ENCODE data around the gene FXYD5. TPM values are rescaled to one million over a fixed set of nuclear protein-coding genes. Genes with fewer than 3 reads are reported as not detected.

The FXYD5 gene
- total RNA-seq, 4 donors from 2014 or later = 5.2 to 23.3 (median 14.3) TPM

DNA sequence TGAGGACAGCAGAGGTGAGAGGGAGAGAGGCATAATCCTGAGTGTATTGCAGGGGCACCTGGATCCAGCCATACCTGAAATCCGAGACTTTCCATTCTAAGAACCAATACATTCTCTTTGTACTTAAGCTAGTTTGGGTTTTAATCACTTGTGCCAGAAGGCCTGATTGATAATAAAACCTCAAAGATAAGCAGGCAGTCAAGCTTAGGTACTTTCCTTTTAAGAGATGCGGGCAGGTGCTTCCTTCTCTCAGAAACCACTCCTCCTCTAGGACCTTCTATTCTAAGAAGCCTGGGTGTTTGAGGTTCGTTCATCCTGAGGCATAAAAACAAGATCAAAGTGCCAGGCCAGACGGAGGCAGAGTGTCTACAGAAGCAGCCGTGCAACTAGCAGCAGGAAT lies 51.8 kb downstream of the FXYD5 start:
- in situ Hi-C loops (cut with MboI; ENCODE audit: low sequenced_read_pairs in 4 of 4) (no loop called here), intact Hi-C loops (cut with DNase I; ENCODE audit: low total_unique reads) (no loop called here)
- TF ChIP-seq POLR2A (IDR thresholded peaks at IDR 0.05) = no peak
- TF ChIP-seq, protein P1, sequence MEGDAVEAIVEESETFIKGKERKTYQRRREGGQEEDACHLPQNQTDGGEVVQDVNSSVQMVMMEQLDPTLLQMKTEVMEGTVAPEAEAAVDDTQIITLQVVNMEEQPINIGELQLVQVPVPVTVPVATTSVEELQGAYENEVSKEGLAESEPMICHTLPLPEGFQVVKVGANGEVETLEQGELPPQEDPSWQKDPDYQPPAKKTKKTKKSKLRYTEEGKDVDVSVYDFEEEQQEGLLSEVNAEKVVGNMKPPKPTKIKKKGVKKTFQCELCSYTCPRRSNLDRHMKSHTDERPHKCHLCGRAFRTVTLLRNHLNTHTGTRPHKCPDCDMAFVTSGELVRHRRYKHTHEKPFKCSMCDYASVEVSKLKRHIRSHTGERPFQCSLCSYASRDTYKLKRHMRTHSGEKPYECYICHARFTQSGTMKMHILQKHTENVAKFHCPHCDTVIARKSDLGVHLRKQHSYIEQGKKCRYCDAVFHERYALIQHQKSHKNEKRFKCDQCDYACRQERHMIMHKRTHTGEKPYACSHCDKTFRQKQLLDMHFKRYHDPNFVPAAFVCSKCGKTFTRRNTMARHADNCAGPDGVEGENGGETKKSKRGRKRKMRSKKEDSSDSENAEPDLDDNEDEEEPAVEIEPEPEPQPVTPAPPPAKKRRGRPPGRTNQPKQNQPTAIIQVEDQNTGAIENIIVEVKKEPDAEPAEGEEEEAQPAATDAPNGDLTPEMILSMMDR (IDR thresholded peaks at IDR 0.05 in 4 of 5, conservative IDR thresholded peaks at IDR 0.05 in 1 of 5) = no peak
- H3K27me3 ChIP-seq = no peaks in the 10 kb centered on the region
- no peaks in the 10 kb centered on the region for H3K4me1 ChIP-seq
- DNase-seq (no peak), ATAC-seq (no peak)
- no peaks in the 10 kb centered on the region for H3K9me3 ChIP-seq
- no peak overlapping the region for H3K4me3 ChIP-seq
- H3K27ac ChIP-seq = no peak overlapping the region
- H3K36me3 ChIP-seq = no peaks in the 10 kb centered on the region

DNA sequence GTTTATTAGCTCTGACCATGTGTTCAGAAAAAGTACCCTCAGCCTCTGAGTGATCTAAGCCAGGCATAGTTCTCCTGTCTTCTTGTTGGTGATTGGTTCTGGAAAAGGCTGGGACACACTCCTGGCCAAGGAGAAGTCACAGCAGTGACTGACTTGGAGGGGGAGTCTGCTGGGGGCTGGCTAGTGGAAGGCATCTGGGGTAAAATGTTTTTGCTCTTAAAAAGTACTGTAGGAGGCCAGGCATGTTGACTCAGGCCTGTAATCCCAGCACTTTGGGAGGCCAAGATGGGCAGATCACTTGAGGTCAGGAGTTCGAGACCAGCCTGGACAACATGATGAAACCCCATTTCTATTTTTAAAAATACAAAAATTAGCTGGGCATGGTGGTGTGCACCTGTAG lies 52.3 kb downstream of the FXYD5 start:
- DNase-seq (no peak), ATAC-seq (no peak)
- in situ Hi-C loops (cut with MboI; ENCODE audit: low sequenced_read_pairs in 4 of 4) = no loop called here

DNA sequence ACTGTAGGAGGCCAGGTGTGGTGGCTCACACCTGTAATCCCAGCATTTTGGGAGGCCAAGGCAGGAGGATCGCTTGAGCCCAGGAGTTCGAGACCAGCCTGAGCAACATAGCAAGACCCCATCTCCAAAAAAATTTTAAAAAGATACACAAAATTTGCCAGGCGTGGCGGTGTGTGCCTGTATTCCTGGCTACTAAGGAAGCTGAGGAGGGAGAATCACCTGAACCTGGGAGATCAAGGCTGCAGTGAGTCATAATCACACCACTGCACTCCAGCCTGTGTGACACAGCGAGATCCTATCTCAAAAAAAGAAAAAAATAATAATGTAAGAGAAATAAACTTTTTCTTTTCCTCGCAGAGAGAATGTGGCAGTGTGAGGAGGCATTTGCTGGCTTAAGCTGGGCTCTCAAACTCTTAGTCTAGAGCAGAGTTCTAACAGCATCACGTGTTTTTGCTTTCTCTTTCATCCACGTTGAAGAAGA lies 52.9 kb downstream of the FXYD5 start:
- intact Hi-C loops (cut with DNase I; ENCODE audit: low total_unique reads) = no loop called here
- H3K9me3 ChIP-seq = no peaks in the 10 kb centered on the region
- H3K4me3 ChIP-seq = no peak overlapping the region
- no peaks in the 10 kb centered on the region for H3K36me3 ChIP-seq
- in situ Hi-C loops (cut with MboI; ENCODE audit: low sequenced_read_pairs in 4 of 4) = no loop called here
- no peak for TF ChIP-seq POLR2A (IDR thresholded peaks at IDR 0.05)
- TF ChIP-seq, protein P1 (IDR thresholded peaks at IDR 0.05 in 4 of 5, conservative IDR thresholded peaks at IDR 0.05 in 1 of 5) = no peak
- no peak overlapping the region for H3K27ac ChIP-seq
- H3K27me3 ChIP-seq = no peaks in the 10 kb centered on the region
- ATAC-seq (no peak), DNase-seq (no peak)
- H3K4me1 ChIP-seq = no peaks in the 10 kb centered on the region

More for the DNA sequence above, 52.3 kb downstream of the FXYD5 start:
- TF ChIP-seq POLR2A (IDR thresholded peaks at IDR 0.05) = no peak
- TF ChIP-seq, protein P1 (IDR thresholded peaks at IDR 0.05 in 4 of 5, conservative IDR thresholded peaks at IDR 0.05 in 1 of 5) = no peak
- no peaks in the 10 kb centered on the region for H3K9me3 ChIP-seq
- H3K4me3 ChIP-seq = no peak overlapping the region
- H3K27me3 ChIP-seq = no peaks in the 10 kb centered on the region
- H3K4me1 ChIP-seq = no peaks in the 10 kb centered on the region
- intact Hi-C loops (cut with DNase I; ENCODE audit: low total_unique reads) = no loop called here
- H3K36me3 ChIP-seq = no peaks in the 10 kb centered on the region
- H3K27ac ChIP-seq = no peak overlapping the region

DNA sequence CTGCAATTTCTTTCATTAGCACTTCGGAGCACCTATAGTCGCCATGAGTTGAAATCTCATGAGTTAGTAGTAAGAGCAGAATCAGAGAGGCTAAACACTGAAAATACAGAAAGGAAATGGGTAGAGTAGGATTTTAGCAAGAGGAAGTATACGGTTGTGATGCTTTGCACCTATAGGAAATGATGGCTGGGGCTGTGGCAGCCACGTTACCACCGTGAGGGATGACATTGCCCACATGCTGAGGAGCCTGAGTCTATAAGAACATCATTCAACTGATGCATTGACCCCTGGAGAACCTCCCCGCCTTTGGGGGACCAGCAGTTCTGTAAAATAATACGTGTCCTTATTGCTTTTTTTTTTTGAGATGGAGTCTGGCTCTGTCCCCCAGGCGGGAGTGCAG lies 53.6 kb downstream of the FXYD5 start:
- DNase-seq (no peak), ATAC-seq (no peak)
- H3K4me3 ChIP-seq = no peak overlapping the region
- TF ChIP-seq, protein P1 (IDR thresholded peaks at IDR 0.05 in 4 of 5, conservative IDR thresholded peaks at IDR 0.05 in 1 of 5) = no peak
- TF ChIP-seq POLR2A (IDR thresholded peaks at IDR 0.05) = no peak
- peaks cover 0 to under 1% of the 10 kb centered on the region in 2 donors for H3K4me1 ChIP-seq
- H3K9me3 ChIP-seq = no peaks in the 10 kb centered on the region
- no peak overlapping the region for H3K27ac ChIP-seq
- no peaks in the 10 kb centered on the region for H3K27me3 ChIP-seq
- H3K36me3 ChIP-seq = no peaks in the 10 kb centered on the region
- in situ Hi-C loops (cut with MboI; ENCODE audit: low sequenced_read_pairs in 4 of 4) (no loop called here), intact Hi-C loops (cut with DNase I; ENCODE audit: low total_unique reads) (no loop called here)

DNA sequence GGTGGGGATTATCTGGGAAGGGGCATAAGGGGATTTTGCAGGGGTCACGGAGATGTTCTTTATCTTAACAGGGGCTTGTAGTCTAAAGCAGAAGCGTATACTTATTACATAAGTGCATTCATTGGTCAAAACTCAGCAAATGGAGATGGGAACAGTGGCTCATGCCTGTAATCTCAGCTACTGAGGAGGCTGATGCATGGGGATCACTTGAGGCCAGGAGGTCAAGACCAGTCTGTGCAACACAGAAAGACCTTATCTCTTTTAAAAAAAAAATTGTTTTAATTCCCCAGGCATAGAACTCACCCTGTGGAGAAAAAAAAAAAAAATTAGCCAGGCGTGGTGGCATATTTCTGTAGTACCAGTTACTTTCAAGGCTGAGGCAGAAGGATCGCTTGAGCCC lies 55.1 kb downstream of the FXYD5 start:
- Histone ChIP-seq H3K4me1 (peaks cover 12 to 15% of the 10 kb centered on the region in 2 donors), H3K27ac (no peak overlapping the region), H3K36me3 (no peaks in the 10 kb centered on the region), H3K9me3 (no peaks in the 10 kb centered on the region), H3K27me3 (no peaks in the 10 kb centered on the region), H3K4me3 (no peak overlapping the region)
- DNase-seq = no peak
- no peak for ATAC-seq
- in situ Hi-C loops (cut with MboI; ENCODE audit: low sequenced_read_pairs in 4 of 4) (no loop called here), intact Hi-C loops (cut with DNase I; ENCODE audit: low total_unique reads) (no loop called here)
- no peak for TF ChIP-seq POLR2A (IDR thresholded peaks at IDR 0.05)
- TF ChIP-seq, protein P1 (IDR thresholded peaks at IDR 0.05 in 4 of 5, conservative IDR thresholded peaks at IDR 0.05 in 1 of 5) = no peak
